Immature natural killer cell (primary cell): ENCODE measurements around the gene CRYGA. TPM values are rescaled to one million over a fixed set of nuclear protein-coding genes. Genes with fewer than 3 reads are reported as not detected.

Experiments
- DNase-seq, 3 donors: peaks; one replicate each; pipeline ENCODE4 v3.0.0; 2022; ENCODE audit warnings: mixed read lengths in 1 of 3
- H3K27ac Mint-ChIP-seq, 6 donors: one replicate each; pipeline ENCODE4 v1.8.0; 2020; ENCODE audit warnings: mixed read lengths in 6 of 6, mild to moderate bottlenecking in 5 of 6, inconsistent platforms in 4 of 6, moderate library complexity in 3 of 6
- H3K27me3 Mint-ChIP-seq, 3 donors: one replicate each; pipeline ENCODE4 v1.8.0; 2020 to 2021; ENCODE audit warnings: low read depth in 3 of 3, mild to moderate bottlenecking in 3 of 3, mixed read lengths in 3 of 3, moderate library complexity in 3 of 3, inconsistent platforms in 1 of 3
- H3K36me3 Mint-ChIP-seq, 3 donors: one replicate each; pipeline ENCODE4 v1.8.0; 2020; ENCODE audit warnings: mixed read lengths in 3 of 3, inconsistent platforms in 2 of 3, mild to moderate bottlenecking in 2 of 3
- H3K4me1 Mint-ChIP-seq, 2 donors: one replicate each; pipeline ENCODE4 v1.8.0; 2020; ENCODE audit warnings: inconsistent platforms in 2 of 2, mild to moderate bottlenecking in 2 of 2, mixed read lengths in 2 of 2, moderate library complexity in 1 of 2
- H3K4me3 Mint-ChIP-seq, 5 donors: one replicate each; pipeline ENCODE4 v1.8.0; 2020; ENCODE audit warnings: mild to moderate bottlenecking in 5 of 5, mixed read lengths in 5 of 5, inconsistent platforms in 3 of 5, moderate library complexity in 3 of 5
- H3K9me3 Mint-ChIP-seq, 6 donors: one replicate each; pipeline ENCODE4 v1.8.0; 2020; ENCODE audit warnings: mild to moderate bottlenecking in 6 of 6, mixed read lengths in 6 of 6, inconsistent platforms in 4 of 6, moderate library complexity in 3 of 6
- polyA plus RNA-seq, 3 donors: library from polyadenylated mRNA; unstranded; fragments of 300-500 nt; fragmentation: Illumina TruSeq; gene quantifications; one replicate each; pipeline ENCODE4 v1.2.3, GENCODE V29; 2021

The CRYGA gene
- not detected for polyA plus RNA-seq

- Mint-ChIP-seq H3K27ac (no peak within 1 kb of the TSS), H3K36me3 (no peaks in the 10 kb centered on the region), H3K27me3 (peaks cover 0 to 5% (median 0%) of the 10 kb centered on the region in 3 donors), H3K9me3 (no peaks in the 10 kb centered on the region), H3K4me3 (no peak within 1 kb of the TSS), H3K4me1 (no peaks in the 10 kb centered on the region)
- no peak for DNase-seq
Measured at GRCh38 chr2:208163489-208163888, at the start of gene CRYGA. TSS of gene CRYGA (minus strand) at chr2:208163589. CDS start at chr2:208163556, 33 bp downstream.

GRCh38 chr2:208210688-208211451 lies 47.5 kb upstream of the CRYGA start:
- Mint-ChIP-seq H3K4me3 (no peak overlapping the region), H3K27me3 (peaks cover 0 to 3% (median 2%) of the 10 kb centered on the region in 3 donors), H3K36me3 (no peaks in the 10 kb centered on the region), H3K9me3 (no peaks in the 10 kb centered on the region), H3K27ac (no peak overlapping the region), H3K4me1 (no peaks in the 10 kb centered on the region)
- DNase-seq = no peak

- Mint-ChIP-seq H3K9me3 (no peaks in the 10 kb centered on the region), H3K27me3 (peaks cover 0 to 3% (median 0%) of the 10 kb centered on the region in 3 donors), H3K36me3 (no peaks in the 10 kb centered on the region), H3K4me1 (no peaks in the 10 kb centered on the region), H3K4me3 (no peak overlapping the region), H3K27ac (no peak overlapping the region)
- no peak for DNase-seq
Measured at GRCh38 chr2:208208335-208209085, 45.1 kb upstream of the CRYGA start.

DNA sequence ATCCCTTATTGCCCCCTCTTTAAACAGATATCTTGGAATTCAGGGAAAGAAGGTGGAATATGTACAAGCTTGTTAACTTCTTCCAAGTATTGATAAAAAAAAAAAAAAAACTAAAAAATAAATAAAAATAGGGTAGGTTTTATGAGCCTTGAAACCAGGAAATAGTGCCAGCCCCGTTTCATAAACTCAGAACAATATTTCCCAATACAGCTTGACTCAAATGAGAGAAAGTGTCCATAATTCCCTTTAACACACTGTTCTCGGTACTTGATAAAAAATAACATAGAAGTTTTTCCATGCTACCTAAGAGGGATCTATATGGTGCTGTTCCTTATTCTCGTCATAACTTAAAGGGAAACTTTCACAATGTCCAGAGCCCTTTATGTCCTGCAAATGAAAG lies 44.4 kb upstream of the CRYGA start:
- Mint-ChIP-seq H3K4me1 (no peaks in the 10 kb centered on the region), H3K4me3 (no peak overlapping the region), H3K27me3 (peaks cover 0 to 3% (median 0%) of the 10 kb centered on the region in 3 donors), H3K27ac (no peak overlapping the region), H3K9me3 (no peaks in the 10 kb centered on the region), H3K36me3 (no peaks in the 10 kb centered on the region)
- DNase-seq = no peak

DNA sequence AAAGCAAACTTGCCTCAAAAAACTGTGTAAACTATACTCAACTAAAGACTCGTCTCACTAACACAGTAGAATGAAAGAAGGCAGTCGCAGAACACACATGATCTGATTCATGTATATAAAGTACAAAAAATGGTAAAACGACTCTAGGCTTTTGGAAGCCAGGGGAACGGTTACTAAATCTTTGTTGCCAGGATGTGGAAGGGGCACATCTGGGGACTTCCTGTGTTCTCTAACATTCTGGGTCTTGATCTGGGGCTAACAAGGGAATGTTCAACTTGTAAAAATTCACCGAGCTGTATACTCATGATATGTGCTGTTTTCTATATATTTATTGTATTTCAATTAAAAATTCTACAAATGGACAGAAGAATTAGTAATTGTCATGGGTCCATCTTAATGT lies 40.8 kb upstream of the CRYGA start:
- Mint-ChIP-seq H3K27me3 (peaks cover 0 to 5% (median 0%) of the 10 kb centered on the region in 3 donors), H3K9me3 (no peaks in the 10 kb centered on the region), H3K36me3 (no peaks in the 10 kb centered on the region), H3K4me1 (no peaks in the 10 kb centered on the region), H3K27ac (no peak overlapping the region), H3K4me3 (no peak overlapping the region)
- no peak for DNase-seq

DNA sequence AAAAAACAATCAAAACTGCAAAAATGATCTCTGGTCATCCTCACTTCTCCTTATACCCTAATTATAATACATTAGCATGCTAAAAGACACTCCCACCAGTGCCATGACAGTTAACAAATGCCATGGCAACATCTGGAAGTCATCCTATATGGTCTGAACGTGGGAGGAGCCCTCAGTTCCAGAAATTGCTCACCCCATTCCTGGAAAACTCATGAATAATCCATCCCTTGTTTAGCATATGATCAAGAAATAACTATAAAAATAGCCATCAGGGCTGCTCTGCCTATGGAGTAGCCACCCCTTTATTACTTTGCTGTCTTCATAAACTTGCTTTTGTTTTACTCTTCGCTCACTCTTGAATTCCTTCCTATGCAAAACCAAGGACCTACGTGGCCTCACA lies 32.1 kb upstream of the CRYGA start:
- H3K4me3 Mint-ChIP-seq = no peak overlapping the region
- no peak overlapping the region for H3K27ac Mint-ChIP-seq
- DNase-seq = no peak
- H3K27me3 Mint-ChIP-seq = peaks cover 0 to 5% (median 4%) of the 10 kb centered on the region in 3 donors
- H3K9me3 Mint-ChIP-seq = no peaks in the 10 kb centered on the region
- no peaks in the 10 kb centered on the region for H3K4me1 Mint-ChIP-seq
- no peaks in the 10 kb centered on the region for H3K36me3 Mint-ChIP-seq

DNA sequence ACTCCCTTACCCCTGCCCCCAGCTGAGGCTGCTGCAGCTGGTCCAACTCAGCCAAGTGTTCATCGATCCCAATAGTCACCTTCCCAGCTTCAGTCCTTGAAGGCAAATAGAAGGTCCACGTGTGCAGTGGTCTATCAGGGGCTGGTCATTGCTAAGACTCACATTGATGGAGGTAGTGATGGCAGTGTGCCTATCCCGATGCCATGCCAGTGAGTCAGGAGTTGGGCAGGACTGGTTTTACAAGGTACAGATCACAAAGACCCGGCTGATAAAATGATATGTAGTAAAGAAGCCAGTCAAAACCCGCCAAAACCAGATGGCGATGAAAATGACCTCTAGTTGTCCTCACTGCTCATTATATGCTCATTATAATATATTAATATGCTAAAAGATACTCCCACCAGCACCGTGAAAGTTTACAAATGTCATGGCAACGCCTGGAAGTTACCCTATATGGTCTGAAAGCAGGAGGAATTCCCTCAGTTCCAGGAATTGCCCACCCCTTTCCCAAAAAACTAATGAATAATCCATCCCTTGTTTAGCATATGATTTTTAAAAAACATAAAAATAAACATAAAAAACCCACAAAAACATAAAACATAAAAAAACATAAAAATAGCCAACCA lies 29.3 kb upstream of the CRYGA start:
- H3K36me3 Mint-ChIP-seq = no peaks in the 10 kb centered on the region
- no peak for DNase-seq
- no peaks in the 10 kb centered on the region for H3K9me3 Mint-ChIP-seq
- no peak overlapping the region for H3K4me3 Mint-ChIP-seq
- H3K4me1 Mint-ChIP-seq = no peaks in the 10 kb centered on the region
- peaks cover 0 to 10% (median 5%) of the 10 kb centered on the region in 3 donors for H3K27me3 Mint-ChIP-seq
- no peak overlapping the region for H3K27ac Mint-ChIP-seq

GRCh38 chr2:208189810-208190503 lies 26.6 kb upstream of the CRYGA start, which contains the start of gene C2orf80:
TSS of gene C2orf80 (minus strand) at chr2:208190030. CDS start at chr2:208186986, 3,044 bp downstream.
- H3K27me3 Mint-ChIP-seq = peaks cover 0 to 13% (median 2%) of the 10 kb centered on the region in 3 donors
- DNase-seq = no peak
- no peak within 1 kb of the TSS for H3K4me3 Mint-ChIP-seq
- H3K9me3 Mint-ChIP-seq = no peaks in the 10 kb centered on the region
- H3K27ac Mint-ChIP-seq = no peak within 1 kb of the TSS
- no peaks in the 10 kb centered on the region for H3K36me3 Mint-ChIP-seq
- no peaks in the 10 kb centered on the region for H3K4me1 Mint-ChIP-seq

DNA sequence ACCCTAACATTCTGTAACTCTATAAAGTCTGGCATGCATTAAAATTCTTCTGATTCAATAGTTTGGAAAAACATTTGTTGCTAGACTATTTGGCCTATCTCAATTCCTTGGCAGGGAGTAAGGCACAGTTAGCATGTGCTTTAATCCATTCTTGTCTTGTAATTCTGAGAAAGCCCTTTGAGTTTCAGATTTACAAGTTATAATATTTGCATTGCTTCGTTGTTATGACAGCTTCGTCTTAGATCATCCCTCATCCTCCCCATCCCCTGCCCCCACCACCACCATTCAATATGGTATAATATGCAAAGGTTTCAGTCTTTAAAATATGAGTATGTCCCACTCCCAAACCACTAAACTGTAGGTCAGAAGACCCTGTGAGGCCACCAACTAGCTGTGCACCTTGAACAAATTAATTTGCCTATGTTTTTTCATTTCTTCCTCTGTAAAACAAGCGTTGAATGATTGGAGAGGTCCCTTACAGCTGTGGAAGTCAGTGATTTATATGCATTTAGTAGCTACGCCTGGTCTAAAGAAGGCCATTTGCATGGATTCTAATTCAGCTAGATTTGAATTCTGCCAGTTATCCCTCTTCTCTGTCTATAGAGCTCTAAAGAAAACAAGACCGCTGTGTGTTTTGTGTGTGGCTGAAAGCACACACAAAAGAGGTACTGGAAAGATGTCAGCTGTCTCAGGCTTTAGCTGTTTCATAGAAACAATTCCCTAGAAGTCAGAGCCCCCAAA lies 25.9 kb upstream of the CRYGA start:
- H3K4me1 Mint-ChIP-seq = no peaks in the 10 kb centered on the region
- H3K27ac Mint-ChIP-seq = no peak overlapping the region
- no peak overlapping the region for H3K4me3 Mint-ChIP-seq

GRCh38 chr2:208186893-208187292 lies 23.5 kb upstream of the CRYGA start:
- Mint-ChIP-seq H3K27me3 (peaks cover 0 to 19% (median 8%) of the 10 kb centered on the region in 3 donors), H3K4me1 (no peaks in the 10 kb centered on the region), H3K27ac (no peak overlapping the region), H3K36me3 (no peaks in the 10 kb centered on the region), H3K4me3 (no peak overlapping the region), H3K9me3 (peaks cover 0 to 2% (median 0%) of the 10 kb centered on the region in 6 donors)
- DNase-seq = no peak

More for the DNA sequence above, 25.9 kb upstream of the CRYGA start:
- Mint-ChIP-seq H3K36me3 (no peaks in the 10 kb centered on the region), H3K27me3 (peaks cover 0 to 18% (median 2%) of the 10 kb centered on the region in 3 donors), H3K9me3 (peaks cover 0 to under 1% (median 0%) of the 10 kb centered on the region in 6 donors)
- no peak for DNase-seq

- H3K9me3 Mint-ChIP-seq = peaks cover 0 to 2% (median 0%) of the 10 kb centered on the region in 6 donors
- H3K4me3 Mint-ChIP-seq = no peak overlapping the region
- H3K36me3 Mint-ChIP-seq = no peaks in the 10 kb centered on the region
- peaks cover 0 to 19% (median 8%) of the 10 kb centered on the region in 3 donors for H3K27me3 Mint-ChIP-seq
- no peaks in the 10 kb centered on the region for H3K4me1 Mint-ChIP-seq
- no peak overlapping the region for H3K27ac Mint-ChIP-seq
- no peak for DNase-seq
Measured at GRCh38 chr2:208186465-208186864, 23.1 kb upstream of the CRYGA start.

- Mint-ChIP-seq H3K4me1 (no peaks in the 10 kb centered on the region), H3K36me3 (no peaks in the 10 kb centered on the region), H3K4me3 (no peak overlapping the region), H3K27ac (no peak overlapping the region), H3K27me3 (peaks cover 0 to 17% (median 6%) of the 10 kb centered on the region in 3 donors), H3K9me3 (peaks cover 0 to 2% (median 0%) of the 10 kb centered on the region in 6 donors)
- no peak for DNase-seq
Measured at GRCh38 chr2:208183972-208184705, 20.8 kb upstream of the CRYGA start.
